NOMO-1 treated with dmso at 0.1 percent for 144 hours (cell line): ENCODE data around the gene DCAF15.
"Not testable (repeated sequence)": the region's sequence is repeated elsewhere in the genome, so short reads cannot be mapped to it uniquely, and the experiment has no call there.

Experiments used
- DNase-seq: peaks from one replicate; lab custom pipeline; 2025; ENCODE audit not compliant: unreplicated experiment; lab: John Stamatoyannopoulos, UW

DCAF15 gene

DNA sequence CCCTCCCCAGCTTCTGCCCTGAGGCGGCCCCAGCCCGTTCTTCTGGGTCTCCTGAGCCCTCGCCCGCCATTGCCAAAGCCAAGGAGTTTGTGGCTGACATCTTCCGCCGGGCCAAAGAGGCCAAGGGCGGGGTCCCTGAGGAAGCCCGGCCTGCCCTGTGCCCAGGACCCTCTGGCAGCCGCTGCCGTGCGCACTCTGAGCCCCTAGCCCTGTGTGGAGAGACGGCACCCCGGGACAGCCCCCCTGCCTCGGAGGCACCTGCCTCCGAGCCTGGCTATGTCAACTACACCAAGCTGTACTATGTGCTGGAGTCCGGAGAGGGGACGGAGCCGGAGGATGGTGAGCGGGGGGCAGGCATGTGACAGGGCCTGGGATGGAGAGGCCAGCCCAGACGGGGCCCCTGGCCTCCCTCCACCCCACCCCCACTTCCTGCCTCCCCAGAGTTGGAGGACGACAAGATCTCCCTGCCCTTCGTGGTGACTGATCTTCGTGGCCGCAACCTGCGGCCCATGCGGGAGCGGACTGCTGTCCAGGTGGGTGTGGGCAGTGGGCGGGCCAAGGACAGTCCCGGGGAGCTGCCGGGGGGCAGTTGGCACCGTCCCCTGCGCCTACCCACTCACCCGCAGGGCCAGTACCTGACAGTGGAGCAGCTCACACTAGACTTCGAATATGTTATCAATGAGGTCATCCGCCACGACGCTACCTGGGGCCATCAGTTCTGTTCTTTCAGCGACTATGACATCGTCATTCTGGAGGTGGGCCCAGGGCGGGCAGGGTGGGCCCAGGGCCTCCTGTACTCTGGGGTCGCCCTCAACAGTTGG is 7.0 kb downstream of the DCAF15 start:
- no peak for DNase-seq

DNA sequence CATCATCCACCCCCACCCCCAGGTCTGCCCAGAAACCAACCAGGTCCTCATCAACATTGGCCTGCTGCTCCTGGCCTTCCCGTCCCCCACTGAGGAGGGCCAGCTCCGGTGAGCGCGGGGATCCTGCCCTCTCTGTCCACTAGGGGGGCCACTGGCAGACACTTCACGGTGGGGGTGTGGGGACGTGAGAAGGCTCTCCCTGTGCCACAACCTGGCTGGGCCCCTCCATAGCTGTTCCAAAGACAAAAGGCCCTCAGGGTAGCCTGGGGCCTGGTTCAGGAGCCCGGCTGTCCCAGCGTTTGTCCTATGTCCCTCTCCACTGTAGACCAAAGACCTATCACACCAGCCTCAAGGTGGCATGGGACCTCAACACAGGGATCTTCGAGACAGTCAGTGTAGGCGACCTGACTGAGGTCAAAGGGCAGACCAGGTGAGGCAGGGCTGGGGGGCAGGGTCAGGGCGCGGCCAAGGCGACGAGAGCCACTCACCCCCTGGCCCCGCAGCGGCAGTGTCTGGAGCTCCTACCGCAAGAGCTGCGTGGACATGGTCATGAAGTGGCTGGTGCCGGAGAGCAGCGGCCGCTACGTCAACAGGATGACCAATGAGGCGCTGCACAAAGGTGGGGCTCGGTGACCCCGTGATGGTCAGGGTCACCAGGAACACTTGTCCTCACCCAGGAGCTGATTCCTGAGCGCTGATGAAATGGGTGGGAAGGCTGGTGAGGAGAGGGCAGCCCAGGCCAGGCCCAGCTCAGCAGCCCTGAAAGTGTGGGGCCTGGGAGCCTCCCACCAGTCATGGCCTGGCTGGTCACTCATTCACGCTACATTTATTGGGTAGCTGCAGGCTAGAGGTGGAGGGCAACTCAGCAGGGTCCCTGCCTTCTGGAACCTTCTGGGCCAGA is 7.9 kb downstream of the DCAF15 start:
- DNase-seq: no peak

DNA sequence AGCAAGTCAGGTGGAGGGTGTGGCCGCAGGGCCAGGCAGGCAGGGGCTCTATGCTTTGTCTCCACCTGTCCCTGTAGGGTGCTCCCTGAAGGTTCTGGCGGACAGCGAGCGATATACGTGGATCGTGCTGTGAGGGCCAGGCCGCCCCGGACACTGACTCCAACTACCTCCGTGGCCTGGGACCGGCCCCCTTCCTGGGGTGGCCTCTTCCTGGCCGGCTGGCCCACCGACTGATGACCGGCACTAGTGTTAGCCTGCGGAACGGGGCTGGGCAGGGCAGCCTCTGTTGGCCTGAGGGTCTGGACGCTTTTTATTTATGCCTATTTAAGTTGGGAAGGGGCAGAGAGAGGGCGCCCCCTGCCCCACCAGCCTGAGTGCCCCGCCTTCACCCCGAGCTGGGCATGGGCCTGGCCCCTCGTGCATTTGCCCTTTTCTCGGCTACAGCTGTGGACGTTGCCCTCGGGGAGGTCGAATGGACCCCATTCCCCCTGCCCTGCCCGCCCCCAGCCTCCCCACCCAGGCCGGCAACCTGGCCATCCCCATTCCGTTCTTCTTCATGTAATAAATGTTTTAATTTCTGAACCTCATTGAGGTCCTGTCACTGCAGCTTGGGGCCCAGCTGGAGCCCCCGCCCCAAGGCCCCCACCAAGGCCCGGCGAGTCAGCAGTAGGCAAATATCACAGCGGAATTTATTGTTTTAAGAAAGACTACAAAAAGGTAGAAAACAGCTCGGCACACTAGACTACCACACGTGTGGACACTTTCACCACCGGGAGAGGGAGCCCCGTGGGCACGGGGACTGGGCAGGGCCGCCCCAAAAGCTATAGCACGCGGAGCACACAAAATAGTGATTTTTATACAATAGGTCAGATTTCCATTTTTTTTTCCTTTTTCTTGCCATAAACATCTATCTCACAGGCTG is 8.8 kb downstream of the DCAF15 start:
- DNase-seq: no peak

DNA sequence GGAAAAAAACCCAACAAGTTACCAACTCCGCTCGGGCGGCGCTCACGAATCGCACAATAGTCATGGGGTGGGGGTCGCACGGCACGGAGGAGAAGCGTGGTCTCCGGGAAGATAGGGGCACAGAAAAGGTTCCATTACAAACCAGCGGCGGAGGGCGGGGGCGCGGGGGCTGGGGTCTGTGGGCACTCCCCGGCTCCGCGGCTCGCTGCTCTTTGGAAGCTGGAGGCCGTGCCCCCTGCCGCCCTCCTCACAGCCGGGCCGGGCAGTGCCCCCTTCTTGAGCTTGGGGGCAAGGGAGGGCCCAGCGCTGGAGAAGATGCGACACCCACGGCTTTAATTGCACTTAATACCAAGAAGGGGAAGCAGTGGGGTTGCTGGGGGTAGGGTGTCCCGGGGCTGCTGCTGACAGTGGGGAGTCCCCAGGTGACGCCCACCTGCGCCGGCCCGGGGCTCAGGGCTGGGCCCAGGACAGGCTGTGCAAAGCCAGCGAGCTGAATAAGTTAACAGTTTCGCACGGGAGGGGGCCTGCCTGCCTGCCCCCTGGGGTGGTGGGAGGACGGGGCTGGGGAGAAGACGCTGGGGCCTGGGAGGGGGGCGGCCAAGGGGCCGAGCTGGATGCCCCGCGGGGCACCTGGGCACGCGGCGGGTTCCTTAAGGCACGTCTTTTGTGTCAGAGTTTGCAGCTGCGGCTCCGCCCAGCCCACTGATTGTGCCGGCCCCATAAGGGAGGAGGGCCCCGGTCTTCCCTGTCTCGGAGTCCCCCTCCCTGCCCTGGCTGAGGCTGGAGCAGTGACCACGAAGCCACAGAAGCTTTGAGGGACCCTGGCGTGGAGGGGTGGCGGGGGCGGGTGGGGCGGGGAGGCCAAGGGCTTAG is 9.8 kb downstream of the DCAF15 start:
- no peak for DNase-seq

DNA sequence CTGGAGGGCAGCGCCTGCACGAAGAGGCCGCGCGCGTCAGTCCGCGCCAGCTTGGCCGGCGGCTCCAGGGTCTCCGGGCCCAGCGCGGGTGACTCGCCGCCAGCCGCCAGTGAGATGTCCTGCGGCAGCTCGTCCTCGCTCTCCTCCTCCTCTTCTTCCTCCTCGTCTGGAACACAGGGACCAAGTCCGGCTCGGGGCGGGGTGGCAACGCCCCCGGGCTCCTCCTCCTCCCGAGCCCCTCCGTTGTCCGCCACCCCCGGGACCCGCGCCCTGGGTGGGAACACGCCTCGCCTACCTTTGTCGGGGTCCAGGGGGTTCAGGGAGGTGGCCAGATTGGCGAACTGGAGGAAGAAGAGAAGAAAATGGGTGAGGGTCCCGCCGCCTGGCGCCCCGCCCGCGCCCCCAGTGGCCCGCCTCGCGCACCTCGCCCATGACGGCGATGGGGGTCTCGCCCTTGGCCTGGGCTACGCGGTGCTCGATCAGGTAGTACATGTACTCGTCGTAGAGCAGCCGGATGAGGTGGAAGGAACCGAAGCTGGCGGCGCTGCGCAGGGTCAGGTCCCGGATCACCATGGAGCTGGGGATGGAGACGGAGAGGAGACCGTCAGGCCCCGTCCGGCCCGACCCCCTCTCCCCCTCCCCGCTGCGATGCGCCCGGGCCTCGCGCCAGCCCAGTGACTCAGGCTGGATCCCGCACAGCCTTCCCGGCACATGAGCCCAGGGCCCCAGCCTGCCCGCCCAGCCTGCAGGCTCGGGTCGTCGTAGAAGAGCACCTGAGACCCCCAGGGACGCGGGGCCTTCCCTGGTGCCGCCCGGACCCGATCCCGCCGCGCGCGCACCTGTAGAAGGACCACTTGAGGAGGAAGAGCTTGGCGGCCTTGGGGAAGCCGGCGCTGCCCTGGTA is 10.6 kb downstream of the DCAF15 start:
- no peak for DNase-seq

DNA sequence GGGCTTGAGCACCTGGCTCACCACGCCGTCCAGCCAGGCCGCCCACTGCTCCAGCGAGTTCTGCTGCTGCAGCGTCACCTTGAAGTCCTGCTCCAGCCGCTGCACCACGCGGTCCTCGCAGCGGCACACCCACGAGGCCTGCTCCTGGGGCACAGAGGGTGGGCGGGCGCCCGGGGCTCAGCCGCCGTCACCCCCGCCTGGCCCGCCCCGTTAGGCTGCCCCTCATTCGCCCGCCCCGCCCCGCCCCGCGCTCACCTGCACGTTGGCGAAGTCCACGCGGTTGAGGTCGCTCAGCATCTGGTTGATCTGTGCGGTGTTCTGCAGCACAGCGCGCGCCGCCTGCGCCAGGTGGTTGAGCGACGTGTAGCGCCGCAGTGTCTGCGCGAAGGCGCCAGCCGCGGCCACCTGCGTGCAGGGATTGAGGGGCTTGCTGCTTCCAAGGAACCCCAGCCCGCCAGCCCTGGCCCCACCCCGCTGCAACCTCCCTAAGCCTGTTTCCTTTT is 11.3 kb downstream of the DCAF15 start:
- DNase-seq: no peak

DNA sequence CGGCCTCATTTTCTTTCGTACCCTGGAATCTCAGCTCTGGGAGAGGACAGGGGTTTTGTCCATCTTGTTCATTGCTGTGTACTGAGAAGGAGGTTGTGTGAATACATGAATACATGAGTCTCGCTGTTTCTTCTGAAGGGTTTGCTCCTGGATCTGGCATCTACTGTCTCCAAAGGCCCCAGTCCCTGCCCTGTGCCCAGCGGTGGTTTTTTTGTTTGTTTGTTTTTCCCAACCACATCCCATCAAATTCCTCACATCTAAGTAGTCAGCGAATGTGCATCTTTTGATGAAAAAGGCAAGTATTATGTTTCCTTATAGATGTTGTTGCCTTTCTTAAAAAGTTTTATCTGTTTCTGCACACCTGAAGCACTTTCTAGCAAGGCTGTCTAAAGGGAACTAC is 12.5 kb downstream of the DCAF15 start:
- DNase-seq: no peak

DNA sequence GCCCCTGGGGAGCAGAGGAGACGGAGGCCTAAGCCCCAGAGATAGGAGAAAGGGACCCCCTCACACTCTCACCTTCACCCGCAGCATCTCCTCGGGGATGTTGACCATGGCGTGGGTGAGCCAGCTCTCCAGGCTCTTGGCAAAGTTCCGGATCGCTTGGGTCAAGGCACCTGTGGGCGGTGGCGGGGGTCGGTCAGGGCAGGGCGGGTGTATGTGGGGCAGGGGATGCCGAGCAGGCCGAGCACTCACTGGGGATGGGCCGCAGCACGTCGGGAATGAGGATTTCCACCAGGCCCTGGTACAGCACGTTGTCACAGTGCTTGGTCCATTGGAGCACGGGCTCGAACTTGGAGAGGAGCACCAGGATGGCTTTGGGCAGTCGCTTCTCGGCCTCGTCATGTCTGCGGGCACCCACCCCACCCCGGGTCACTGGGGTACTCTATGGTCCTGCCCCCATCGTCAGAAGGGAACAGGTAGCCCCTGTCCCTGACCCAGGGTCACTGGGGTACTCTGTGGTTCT is 13.1 kb downstream of the DCAF15 start:
- no peak for DNase-seq

DNA sequence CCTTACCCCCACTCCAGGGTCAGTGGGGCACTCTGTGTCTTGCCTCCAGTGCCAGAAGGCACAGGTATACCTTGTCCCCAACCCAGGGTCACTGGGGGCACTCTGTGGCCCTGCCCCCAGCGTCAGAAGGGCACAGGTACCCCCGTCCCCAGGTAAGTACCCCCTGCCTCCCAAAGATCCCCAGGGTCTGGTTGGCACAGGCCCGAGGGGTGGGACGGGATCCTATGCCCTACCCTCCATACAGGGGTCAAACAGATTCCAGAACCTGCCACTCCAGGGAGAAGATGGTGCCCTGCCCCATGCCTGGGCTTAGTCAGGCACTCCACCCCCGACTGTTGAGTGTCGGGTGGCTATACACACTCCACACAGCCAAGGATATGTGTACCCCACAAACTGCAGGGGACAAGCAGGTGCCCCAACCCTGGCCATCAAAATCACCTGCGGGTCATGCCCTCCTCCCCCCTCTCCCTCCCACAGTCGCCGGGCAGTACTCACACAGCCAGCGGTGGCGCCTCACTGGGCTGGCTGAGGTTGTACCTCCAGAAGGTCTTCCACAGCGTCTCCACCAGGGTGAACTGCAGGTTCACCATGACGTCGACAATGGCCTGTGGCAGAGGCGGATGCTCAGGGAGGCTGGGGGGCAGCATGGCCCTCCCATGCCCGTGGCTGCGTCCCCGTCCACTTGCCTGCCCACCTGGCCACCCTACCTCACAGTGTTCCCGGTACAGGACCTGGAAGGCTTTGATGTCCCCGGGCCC is 13.8 kb downstream of the DCAF15 start:
- DNase-seq: no peak

DNA sequence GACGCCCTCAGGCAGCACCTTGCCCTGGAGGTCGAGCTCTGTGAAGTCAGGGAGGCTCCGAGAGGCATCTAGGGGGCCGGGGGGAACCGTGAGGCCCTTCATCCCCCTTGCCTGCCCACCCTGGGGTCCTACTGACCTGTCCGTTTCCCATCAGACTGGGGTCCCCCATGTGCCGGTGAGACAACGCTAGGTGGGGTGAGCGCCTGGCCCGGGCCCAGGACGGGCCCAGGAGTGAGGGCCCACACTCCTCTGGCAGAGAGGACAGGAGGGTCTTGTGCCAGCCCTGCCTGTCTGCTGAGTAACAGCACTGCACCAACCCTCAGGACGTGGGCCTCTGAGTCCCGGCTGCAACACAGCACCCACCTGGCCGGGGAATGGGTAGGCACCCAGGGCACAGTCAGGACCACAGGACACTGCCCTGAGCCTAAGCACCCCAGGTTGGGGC is 14.4 kb downstream of the DCAF15 start:
- DNase-seq: no peak

DNA sequence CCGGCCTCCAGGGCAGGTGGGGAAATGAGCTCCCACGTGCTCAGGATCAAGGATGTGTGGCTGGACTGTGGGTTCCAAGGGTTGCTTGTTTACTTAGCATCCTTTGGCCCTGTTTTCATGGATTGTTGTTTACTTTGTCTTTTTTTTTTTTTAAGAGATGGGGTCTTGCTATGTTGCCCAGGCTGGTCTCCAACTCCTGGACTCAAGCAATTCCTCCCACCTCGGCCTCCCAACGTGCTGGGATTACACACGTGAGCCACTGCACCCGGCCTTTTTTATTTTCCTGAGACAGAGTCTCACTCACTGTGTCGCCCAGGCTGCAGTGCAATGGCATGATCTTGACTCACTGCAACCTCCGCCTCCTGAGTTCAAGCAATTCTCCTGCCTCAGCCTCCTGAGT is 14.9 kb downstream of the DCAF15 start:
- not testable (repeated sequence) for DNase-seq

DNA sequence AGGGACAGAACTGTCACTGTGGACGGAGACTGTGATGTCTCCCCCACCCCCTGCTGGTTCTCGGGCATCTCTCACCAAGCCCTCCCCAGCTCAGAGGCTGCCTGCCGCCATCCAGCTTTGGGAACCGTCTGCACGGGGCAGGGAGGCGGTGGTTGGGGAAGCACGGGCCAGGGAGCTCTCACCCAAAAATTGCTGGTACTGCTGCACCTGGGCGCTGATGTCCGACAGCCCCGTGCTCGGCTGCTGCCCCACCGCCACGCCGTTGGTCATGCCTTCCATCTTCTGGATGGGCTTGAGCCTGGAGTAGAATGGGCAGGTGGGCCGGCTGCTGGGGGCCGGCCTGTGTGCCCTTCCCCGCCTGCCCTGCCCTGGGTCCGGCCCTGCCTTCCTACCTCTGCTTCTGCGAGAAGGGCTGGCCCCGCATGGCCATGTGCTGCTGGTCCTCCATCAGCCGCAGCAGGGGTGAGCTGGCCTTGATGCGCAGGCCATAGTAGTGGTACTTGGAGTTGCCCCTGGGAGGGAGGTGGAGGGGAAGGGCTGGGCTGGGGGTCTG is 16.1 kb downstream of the DCAF15 start:
- no peak for DNase-seq

DNA sequence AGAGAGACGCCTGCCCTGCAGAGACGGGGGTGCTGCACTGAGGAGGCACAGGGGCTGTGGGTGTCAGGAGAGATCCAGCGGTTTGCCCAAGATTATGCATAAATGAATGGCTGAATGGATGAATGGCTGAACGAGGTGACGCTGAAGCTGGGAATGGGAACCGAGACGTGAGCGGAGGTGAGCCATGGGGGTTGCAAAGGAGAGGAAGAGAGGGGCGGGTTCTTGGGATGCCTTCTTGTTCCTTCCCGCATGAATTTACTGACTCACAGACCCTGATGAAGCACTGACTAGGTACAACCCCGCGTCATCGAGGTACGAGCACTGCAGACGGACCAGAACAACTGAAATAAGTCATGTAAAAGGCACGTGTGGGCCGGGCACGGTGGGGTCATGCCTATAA is 16.7 kb downstream of the DCAF15 start:
- no peak for DNase-seq

DNA sequence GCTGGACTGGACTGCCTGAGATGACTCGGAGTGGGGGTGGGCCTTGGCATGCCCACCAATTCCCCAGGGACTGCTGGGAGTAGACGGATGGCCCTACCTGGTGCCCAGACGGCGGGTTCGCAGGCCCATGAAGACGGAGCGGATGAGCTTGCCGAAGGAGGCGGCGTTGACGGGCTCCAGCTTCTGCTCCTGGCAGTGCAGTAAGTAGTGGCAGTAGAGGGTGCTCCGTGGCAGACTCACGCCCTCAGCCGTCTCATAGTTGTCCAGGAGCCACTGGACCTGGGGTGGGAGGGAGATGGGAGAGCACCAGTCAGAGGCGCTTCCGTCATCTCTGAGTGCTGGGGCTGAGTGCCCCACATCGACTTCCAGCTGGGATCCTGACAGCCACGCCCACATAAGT is 17.6 kb downstream of the DCAF15 start:
- no peak for DNase-seq

DNA sequence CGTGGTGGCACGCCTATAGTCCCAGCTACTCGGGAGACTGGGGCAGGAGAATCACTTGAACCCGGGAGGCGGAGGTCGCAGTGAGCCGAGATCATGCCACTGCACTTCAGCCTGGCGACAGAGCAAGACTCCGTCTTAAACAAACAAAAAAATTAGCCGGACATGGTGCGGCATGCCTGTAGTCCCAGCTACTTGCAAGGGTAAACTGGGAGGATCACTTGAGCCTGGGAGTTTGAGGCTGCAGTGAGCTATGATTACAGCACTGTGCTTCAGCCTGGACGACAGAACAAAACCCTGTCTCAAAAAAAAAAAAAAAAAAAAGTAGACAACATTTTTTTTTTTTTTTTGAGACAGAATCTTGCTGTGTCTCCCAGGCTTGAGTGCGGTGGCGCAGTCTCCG is 19.6 kb downstream of the DCAF15 start:
- DNase-seq: not testable (repeated sequence)

DNA sequence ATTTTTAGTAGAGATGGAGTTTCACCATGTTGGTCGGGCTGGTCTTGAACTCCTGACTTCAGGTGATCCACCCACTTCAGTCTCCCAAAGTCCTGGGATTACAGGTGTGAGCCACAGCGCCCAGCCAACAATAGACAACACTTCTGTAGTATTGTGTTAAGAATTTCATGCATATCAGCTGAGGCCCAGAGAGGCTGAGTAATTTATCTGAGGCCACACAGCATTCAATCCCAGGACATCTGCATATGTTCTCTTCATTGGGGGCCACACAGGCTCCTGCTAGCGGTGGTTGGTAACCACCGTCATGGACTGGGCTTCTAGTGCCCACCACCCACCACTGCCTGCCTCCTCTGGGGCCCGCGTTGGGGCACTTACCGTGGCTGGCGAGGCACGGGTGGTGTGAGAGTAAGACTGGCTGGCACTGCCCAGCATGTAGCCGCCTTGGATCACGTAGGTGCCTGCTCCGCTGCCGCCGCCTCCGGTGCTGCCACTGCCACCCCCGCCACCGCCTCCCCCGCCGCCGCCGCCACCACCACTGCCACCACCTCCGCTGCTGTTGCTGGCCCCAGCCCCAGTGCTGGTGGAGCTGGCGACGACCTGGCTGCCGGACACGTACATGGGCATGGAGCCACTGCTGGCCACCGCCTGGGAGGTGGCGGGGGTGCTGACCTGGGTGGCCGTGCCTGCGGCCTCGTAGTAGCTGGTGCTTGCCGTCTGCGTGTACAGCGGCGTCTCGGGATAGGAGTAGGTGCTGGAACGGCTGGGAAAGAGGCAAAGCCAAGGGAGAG is 20.3 kb downstream of the DCAF15 start:
- DNase-seq: no peak

DNA sequence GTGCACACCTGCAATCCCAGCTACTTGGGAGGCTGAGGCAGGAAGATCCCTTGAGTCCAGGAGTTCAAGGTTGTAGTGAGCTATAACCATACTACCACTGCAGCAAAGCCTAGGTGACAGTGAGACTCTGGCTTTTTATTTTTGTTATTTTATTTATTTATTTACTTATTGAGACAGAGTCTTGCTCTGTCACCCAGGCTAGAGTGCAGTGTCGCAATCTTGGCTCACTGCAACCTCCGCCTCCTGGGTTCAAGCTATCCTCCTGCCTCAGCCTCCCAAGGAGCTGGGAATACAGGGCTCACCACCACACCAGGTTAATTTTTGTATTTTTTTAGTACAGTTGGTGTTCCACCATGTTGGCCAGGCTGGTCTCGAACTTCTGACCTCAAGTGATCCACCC is 21.2 kb downstream of the DCAF15 start:
- DNase-seq: not testable (repeated sequence)
